ENCODE measurements around the gene FHL5.
"Not testable (repeated sequence)": the region's sequence is repeated elsewhere in the genome, so short reads cannot be mapped to it uniquely, and the experiment has no call there.

FHL5 gene

DNA sequence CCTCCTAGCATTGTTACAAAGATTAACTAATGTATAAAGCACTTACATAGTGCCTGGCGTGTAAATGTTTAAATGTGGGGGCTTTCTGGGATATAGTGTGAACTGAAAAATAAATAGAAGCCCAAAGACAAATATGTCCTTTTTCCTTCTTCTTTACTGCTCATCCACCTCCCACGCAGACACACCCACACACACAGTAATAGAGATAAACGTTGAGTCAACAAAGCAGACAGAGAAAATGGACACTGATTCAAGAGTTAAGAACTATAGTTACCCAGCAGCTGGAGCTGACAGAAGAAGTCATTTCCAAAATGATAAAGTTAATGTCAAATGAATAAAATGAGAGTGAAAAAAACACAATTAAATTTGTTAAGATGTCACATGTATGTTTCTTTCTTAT, 68.3 kb downstream of the FHL5 start:
- TF ChIP-seq ZNF274 (IDR thresholded peaks at IDR 0.05; ENCODE audit: low read depth, low read length): no peak
- no peak overlapping the region for H3K4me3 ChIP-seq (ENCODE audit: low read length)

DNA sequence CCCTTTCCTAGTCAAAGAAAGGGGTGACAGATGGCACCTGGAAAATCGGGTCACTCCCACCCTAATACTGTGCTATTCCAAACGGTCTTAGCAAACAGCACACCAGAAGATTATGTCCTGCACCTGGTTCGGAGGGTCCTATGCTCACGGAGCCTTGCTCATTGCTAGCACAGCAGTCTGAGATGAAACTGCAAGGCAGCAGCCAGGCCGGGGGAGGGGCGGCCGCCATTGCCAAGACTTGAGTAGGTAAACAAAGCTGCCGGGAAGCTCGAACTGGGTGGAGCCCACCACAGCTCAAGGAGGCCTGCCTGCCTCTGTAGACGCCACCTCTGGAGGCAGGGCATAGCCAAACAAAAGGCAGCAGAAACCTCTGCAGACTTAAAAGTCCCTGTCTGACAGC, 75.1 kb downstream of the FHL5 start:
- not testable (repeated sequence) for H3K4me3 ChIP-seq (ENCODE audit: low read length)

GRCh38 chr6:96645106-96645505, 82.2 kb downstream of the FHL5 start:
- H3K4me3 ChIP-seq (ENCODE audit: low read length): no peak overlapping the region
- TF ChIP-seq ZNF274 (IDR thresholded peaks at IDR 0.05; ENCODE audit: low read depth, low read length): no peak

DNA sequence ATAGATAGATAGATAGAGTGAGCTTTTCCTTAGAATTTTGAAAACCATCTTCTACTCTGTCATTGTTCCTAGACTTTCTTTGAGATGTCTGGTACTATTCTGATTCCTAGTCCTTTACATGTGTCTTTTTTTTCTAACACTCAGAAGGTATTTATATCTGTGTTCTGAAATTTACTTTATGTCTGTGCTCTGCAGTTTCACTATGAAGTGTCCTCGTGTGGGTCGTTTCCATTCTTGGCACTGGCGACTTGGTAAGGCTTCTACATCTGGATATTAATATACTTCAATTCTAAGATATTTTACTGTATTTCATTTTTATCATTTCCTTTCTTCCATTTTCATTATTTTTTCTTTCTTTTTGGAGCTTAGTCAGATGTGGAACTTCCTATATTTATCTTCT, 87.0 kb downstream of the FHL5 start:
- TF ChIP-seq ZNF274 (IDR thresholded peaks at IDR 0.05; ENCODE audit: low read depth, low read length): no peak

DNA sequence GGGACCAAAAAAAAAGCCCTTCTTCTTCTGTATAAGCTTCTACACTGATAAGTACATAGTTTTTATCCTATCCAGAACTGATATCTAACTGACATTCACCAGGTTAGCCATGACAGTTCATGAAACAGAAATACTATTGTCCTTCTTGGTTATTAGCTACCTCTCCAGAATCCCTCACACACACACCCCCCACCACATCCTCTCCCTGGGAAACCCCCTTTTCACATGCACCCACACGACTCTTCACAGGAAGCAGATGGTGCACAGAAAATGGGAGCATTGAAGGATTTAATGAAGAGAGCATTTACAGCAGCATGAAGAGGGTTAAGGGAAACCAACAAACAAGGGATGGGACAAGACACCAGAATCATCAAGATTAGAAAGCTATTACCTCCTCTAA, 88.9 kb downstream of the FHL5 start:
- TF ChIP-seq ZNF274 (IDR thresholded peaks at IDR 0.05; ENCODE audit: low read depth, low read length): no peak
- no peak overlapping the region for H3K4me3 ChIP-seq (ENCODE audit: low read length)

More for the DNA sequence above, 87.0 kb downstream of the FHL5 start:
- H3K4me3 ChIP-seq (ENCODE audit: low read length): no peak overlapping the region

DNA sequence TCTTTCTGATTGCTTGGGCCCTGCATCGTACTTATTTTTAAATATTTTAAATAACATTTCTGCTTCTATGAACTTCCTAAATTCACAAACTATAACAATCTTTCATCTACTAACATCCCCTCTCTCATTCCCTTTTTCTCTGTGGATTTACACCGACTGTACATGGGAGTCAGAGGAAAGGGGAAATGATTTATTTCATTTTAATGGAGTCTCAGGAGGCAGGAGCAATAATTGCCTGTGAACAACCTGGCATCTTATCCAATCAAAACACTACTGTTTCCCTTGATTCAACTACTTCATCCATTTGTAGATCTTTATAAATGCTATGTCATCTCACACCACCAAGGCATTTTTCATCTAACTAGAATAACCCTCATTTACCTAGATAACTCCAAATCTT, 89.6 kb downstream of the FHL5 start:
- TF ChIP-seq ZNF274 (IDR thresholded peaks at IDR 0.05; ENCODE audit: low read depth, low read length): no peak
- H3K4me3 ChIP-seq (ENCODE audit: low read length): no peak overlapping the region

GRCh38 chr6:96653181-96653580, 90.3 kb downstream of the FHL5 start:
- TF ChIP-seq ZNF274 (IDR thresholded peaks at IDR 0.05; ENCODE audit: low read depth, low read length): no peak
- no peak overlapping the region for H3K4me3 ChIP-seq (ENCODE audit: low read length)

DNA sequence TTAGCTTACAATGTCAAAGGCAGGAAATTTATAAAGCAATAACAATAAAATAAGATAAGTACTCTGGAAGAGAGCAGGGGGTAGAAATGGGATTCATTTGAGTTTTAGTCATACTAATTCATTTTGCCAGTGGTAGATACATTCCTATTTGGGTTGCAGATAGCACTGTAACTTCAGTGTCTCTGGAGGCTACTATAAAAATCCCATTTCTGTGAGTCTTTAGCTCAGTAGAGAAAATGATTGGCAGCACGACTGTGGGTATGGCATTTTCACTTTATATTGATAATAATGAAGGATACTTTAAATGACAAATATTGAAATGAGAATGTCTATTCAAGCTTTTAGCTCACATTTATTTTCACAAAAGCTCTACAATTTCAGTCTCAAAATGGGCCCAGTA, 93.6 kb downstream of the FHL5 start:
- no peak overlapping the region for H3K4me3 ChIP-seq (ENCODE audit: low read length)
- no peak for TF ChIP-seq ZNF274 (IDR thresholded peaks at IDR 0.05; ENCODE audit: low read depth, low read length)

- no peak for TF ChIP-seq ZNF274 (IDR thresholded peaks at IDR 0.05; ENCODE audit: low read depth, low read length)
- H3K4me3 ChIP-seq (ENCODE audit: low read length): no peak overlapping the region
Observed at GRCh38 chr6:96657344-96657743, 94.4 kb downstream of the FHL5 start.

DNA sequence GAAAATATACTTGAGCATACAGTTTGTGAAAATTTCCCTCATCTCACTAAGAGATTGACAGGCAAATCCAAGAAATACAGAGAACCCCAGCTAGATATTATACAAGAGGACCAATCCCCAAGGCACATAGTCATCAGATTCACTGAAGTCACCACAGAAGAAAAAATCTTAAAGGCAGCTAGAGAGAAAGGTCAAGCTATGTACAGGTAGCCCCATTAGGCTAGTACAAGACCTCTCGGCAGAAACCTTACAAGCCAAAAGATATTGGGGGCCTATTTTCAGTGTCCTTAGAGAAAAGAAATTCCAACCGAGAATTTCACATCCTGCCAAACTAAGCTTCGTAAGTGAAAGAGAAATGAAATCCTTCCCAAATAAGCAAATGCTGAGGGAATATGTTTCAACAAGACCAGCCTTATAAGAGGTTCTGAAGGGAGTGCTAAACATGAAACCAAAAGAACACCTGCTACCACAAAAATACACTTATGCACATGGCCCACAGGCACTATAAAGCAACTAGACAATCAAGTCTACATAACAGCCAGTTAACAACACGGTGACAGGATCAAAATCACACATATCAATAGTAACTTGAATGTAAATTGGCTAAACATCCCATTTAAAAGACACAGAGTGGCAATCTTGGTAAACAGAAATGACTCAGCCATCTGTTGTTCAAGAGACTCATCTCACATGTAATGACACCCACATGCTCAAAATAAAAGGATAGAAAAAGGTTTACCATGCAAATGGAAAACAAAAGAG, 96.3 kb downstream of the FHL5 start:
- H3K4me3 ChIP-seq (ENCODE audit: low read length): no peak overlapping the region
- no peak for TF ChIP-seq ZNF274 (IDR thresholded peaks at IDR 0.05; ENCODE audit: low read depth, low read length)
